Tibial nerve (tissue), 3 donors: ENCODE data around the gene EYA4.

ENCODE experiments used
- POLR2A ChIP-seq, 2 donors: fragments of 450-650 bp; IDR thresholded peaks; one replicate each; pipeline ENCODE4 v1.6.1; 2017; ENCODE audit warnings: antibody characterized with exemption in 2 of 2, mild to moderate bottlenecking in 2 of 2, moderate library complexity in 2 of 2
- TF ChIP-seq, protein P1 (sequence below), 5 experiments: fragments of 200-600 bp in 3 of 5; fragments of 450-650 bp in 2 of 5; sonication (generic) in 3 of 5; IDR thresholded peaks; one replicate each; pipeline ENCODE4 v1.5.1; 2016 to 2019; ENCODE audit warnings: antibody characterized with exemption in 5 of 5, mild to moderate bottlenecking in 3 of 5, moderate library complexity in 2 of 5

DNA sequence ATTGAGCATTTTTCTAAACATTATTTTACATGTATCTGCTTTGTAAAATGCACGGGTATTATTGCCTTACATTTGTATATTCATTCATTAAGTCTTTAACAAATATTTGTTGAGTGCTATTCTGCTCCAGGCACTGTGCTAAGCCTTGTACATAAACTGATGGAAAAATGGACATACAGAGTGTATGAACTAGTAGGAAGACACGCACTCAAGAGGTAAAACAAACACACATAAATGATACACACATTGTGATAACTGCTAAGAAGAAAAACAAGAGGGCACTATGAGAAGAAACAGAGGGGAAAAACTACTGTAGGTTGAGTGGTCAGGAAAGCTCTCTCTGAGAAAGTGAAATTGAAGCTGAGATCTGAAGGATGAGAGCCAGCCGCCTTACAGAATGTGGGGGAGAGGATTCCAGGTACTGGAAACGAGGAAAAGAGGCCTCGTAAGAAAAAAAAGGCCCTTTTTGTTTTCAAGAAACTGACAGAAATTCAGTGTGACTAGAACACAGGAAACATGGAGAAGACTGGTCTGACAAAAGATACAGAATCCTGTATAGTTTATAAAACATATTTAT is 117.5 kb downstream of the EYA4 start:
- no peak for TF ChIP-seq POLR2A (IDR thresholded peaks at IDR 0.05)
- TF ChIP-seq, protein P1, sequence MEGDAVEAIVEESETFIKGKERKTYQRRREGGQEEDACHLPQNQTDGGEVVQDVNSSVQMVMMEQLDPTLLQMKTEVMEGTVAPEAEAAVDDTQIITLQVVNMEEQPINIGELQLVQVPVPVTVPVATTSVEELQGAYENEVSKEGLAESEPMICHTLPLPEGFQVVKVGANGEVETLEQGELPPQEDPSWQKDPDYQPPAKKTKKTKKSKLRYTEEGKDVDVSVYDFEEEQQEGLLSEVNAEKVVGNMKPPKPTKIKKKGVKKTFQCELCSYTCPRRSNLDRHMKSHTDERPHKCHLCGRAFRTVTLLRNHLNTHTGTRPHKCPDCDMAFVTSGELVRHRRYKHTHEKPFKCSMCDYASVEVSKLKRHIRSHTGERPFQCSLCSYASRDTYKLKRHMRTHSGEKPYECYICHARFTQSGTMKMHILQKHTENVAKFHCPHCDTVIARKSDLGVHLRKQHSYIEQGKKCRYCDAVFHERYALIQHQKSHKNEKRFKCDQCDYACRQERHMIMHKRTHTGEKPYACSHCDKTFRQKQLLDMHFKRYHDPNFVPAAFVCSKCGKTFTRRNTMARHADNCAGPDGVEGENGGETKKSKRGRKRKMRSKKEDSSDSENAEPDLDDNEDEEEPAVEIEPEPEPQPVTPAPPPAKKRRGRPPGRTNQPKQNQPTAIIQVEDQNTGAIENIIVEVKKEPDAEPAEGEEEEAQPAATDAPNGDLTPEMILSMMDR (IDR thresholded peaks at IDR 0.05), result no peak
